ENCODE data around the gene SLC35B3.
"Not testable (repeated sequence)": the region's sequence is repeated elsewhere in the genome, so short reads cannot be mapped to it uniquely, and the experiment has no call there.

The SLC35B3 gene

GRCh38 chr6:8415280-8415679 is 20.1 kb downstream of the SLC35B3 start:
- FAIRE-seq (no peak), DNase-seq (ENCODE audit: low spot score) (no peak)

GRCh38 chr6:8414844-8415243 is 20.5 kb downstream of the SLC35B3 start:
- DNase-seq (ENCODE audit: low spot score) (no peak), FAIRE-seq (no peak)

- DNase-seq (ENCODE audit: low spot score), result peak; percentile 31
- FAIRE-seq, result not testable (repeated sequence)
Observed at GRCh38 chr6:8405946-8406345, 29.4 kb downstream of the SLC35B3 start.

- FAIRE-seq (no peak), DNase-seq (ENCODE audit: low spot score) (no peak)
Observed at GRCh38 chr6:8402546-8402945, 32.8 kb downstream of the SLC35B3 start.

GRCh38 chr6:8400663-8401062 is 34.7 kb downstream of the SLC35B3 start:
- FAIRE-seq (no peak), DNase-seq (ENCODE audit: low spot score) (no peak)

GRCh38 chr6:8392569-8392968 is 42.8 kb downstream of the SLC35B3 start:
- FAIRE-seq (no peak), DNase-seq (ENCODE audit: low spot score) (no peak)

- DNase-seq (ENCODE audit: low spot score) (no peak), FAIRE-seq (no peak)
Observed at GRCh38 chr6:8391934-8392333, 43.4 kb downstream of the SLC35B3 start.

GRCh38 chr6:8389036-8389818 is 46.1 kb downstream of the SLC35B3 start:
- FAIRE-seq (no peak), DNase-seq (ENCODE audit: low spot score) (no peak)

- no peak for DNase-seq (ENCODE audit: low spot score)
- no peak for FAIRE-seq
Observed at GRCh38 chr6:8387942-8388437, 47.4 kb downstream of the SLC35B3 start.

- no peak for FAIRE-seq
- DNase-seq (ENCODE audit: low spot score), result no peak
Observed at GRCh38 chr6:8383584-8383983, 51.8 kb downstream of the SLC35B3 start.

- FAIRE-seq (no peak), DNase-seq (ENCODE audit: low spot score) (no peak)
Observed at GRCh38 chr6:8382434-8382833, 52.9 kb downstream of the SLC35B3 start.

- FAIRE-seq, result no peak
- no peak for DNase-seq (ENCODE audit: low spot score)
Observed at GRCh38 chr6:8375916-8376315, 59.4 kb downstream of the SLC35B3 start.
